HG03432 (cell line): ENCODE results near the gene FAM193A.
"Not testable (repeated sequence)": the region's sequence is repeated elsewhere in the genome, so short reads cannot be mapped to it uniquely, and the experiment has no call there.

ENCODE experiments used
- ATAC-seq: cut with Tn5 transposase; IDR thresholded peaks from one replicate; pipeline ENCODE4 v1.9.1; 2021; ENCODE audit warnings: mild to moderate bottlenecking, moderate library complexity; ENCODE audit not compliant: unreplicated experiment

Gene FAM193A

DNA sequence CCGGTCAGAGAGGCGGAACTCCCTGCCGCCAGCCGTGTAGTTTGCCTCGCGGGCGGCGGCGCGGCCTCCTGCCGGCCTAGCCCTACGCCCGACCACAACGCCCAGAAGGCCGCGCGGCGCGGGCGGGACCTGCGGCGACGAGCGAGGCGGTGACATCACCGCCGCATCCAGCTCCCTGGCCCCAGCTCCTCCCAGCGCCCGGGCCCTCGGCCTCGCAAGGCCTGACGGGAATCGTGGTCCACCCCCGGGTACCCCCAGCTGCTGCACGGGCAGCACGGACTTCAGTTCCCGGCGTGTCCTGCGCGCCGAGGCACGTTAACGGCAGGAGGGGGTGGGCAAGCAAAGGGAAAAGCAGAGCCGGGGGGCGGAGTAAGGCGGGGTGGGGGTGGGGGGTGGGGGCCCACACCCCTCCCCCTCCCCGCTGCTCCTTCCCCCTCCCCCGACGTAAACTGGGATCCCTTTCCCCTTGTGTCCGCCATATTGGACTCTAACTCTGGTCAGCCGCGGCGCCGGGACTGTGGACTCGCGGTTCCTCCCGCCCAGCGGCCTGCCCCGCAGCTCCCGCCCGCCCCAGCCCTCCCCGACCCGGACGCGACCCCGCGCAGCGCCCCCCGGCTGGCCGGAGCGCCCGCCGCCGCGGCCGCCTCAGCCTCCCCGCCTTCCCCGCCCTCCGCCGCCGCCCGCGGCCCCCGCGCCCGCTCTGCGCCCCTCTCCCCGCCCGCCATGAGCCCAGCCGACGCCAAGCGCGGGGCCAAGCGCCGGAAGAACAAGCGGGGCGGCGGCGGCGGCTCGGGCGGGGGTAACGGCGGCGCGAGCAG lies at the start of gene FAM193A:
FAM193A (plus strand) TSS at position 455 of the 818 bp plus-strand sequence; CDS start at position 724, 269 bp downstream.
- ATAC-seq = peak; percentile 86

GRCh38 chr4:2486981-2487380 lies 49.5 kb upstream of the FAM193A start:
- no peak for ATAC-seq

GRCh38 chr4:2487632-2488031 lies 48.8 kb upstream of the FAM193A start:
- no peak for ATAC-seq

- no peak for ATAC-seq
Measured at GRCh38 chr4:2489081-2489805, 47.2 kb upstream of the FAM193A start.

- ATAC-seq = no peak
Measured at GRCh38 chr4:2489841-2490552, 46.5 kb upstream of the FAM193A start.

DNA sequence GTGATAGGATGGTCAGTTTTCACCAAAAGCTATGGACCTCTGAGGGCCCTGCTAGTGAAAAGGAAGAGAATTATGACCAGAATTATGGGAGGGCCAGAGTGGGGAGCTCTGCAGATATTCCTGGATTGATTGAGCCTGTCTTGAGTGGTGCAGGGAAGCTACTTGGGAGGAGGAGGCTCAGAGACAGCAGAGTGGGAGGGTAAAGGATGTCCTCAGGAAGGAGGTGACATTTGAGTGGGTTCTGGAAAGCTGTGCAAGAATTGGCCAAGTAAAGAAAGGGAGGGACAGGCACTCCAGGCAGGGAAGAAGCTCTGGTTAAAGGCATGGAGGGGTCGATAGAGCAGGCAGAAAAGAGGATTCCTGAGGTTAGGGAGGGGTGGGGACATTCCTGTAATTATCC lies 43.5 kb upstream of the FAM193A start:
- ATAC-seq = no peak

GRCh38 chr4:2494992-2495391 lies 41.5 kb upstream of the FAM193A start:
- ATAC-seq = no peak

DNA sequence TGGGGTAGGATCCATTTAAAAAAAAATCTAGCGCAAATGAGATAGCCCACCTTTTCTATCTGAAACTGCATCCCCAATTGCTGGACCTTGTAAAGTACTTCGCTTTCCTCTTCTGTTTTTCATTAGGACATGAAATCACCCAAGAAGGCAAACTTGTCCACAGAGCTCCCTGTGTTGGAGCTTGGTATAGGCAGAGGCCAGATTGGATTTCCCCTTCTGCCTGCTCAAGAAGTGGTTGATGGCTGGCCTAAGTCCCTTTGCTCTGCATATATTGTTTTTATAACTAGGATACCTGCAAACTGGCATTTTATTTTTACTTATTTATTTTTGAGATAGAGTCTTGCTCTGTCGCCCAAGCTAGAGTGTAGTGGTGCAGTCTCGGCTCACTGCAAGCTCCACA lies 39.1 kb upstream of the FAM193A start:
- ATAC-seq = no peak

DNA sequence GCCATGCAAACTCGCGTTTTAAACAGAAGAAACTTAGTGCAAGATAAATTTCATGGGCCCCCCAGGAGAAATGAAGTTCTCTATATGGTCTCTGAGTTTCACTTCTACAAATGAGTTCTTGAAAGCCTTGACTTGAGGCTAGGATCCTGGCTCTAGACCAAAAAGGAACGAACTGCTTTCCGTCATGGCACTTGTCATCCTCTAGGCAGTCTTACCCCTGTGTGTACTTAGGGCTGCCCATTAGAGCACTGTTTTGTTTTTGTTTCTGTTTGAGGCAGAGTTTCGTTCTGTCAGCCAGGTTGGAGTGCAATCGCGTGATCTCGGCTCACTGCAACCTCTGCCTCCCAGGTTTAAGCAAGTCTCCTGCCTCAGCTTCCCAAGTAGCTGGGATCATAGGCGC lies 38.5 kb upstream of the FAM193A start:
- ATAC-seq = peak; percentile 93

DNA sequence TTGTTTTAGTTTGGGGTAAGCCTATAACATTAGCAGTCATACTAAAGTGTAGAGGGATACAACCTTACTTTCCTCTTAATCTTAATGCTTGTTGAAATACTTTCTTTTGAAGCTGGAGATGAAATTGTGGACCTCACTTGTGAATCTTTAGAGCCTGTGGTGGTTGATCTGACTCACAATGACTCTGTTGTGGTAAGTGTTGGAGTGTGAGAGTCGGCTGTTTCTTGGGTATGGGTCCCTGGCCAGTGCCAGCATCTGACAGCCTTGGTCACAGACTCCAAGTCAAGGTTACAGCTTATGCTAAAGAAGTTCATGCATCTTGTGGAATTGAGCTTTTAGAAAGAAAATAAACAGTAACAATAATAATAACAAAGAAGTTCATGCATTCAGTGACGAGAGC lies 35.9 kb upstream of the FAM193A start:
- no peak for ATAC-seq

DNA sequence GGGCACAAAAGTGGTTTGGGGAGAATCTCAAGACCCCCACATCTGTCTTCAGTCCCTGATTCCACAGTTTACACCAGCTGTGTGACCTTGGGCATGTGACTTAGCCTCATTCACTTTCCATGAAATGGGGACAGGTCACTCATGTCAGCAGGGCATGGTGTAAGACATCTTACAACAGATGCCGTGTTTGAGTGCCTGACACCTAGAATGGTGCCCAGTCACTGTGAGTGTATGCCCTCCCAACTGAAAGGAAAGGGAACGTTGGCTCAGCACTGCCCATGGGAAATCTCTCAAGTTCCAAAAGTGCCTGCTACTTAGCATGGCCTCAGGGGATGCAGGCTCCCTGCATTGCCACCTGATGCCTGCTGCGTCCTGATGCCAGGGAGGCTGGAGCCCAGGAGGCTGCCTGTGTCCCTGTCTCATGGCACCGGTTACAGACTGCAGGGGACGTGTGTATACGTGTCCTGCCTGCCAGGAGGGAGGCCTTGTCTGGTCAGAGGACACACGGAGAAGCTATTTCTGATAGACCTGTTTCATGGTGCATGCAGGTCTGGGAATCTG lies 35.3 kb upstream of the FAM193A start:
- ATAC-seq = no peak

- no peak for ATAC-seq
Measured at GRCh38 chr4:2503809-2504208, 32.6 kb upstream of the FAM193A start.

GRCh38 chr4:2507259-2507658 lies 29.2 kb upstream of the FAM193A start:
- no peak for ATAC-seq

DNA sequence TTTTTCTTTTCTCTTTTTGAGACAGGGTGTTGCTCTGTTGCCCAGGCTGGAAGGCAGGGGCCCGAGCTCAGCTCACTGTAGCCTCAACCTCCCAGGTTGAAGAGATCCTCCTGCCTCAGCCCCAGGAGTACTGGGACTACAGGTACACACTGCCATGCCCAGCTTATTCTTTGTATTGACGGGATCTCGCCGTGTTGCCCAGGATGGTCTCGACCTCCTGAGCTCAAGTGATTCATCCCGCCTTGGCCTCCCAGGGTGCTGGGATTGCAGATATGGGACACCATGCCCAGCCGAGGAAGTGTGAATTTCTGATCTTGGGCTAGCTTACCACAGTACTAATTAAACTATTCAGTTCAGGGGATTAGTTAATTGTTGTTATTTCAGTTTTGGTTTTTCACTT lies 28.6 kb upstream of the FAM193A start:
- no peak for ATAC-seq

- ATAC-seq = no peak
Measured at GRCh38 chr4:2510351-2511259, 25.8 kb upstream of the FAM193A start.

DNA sequence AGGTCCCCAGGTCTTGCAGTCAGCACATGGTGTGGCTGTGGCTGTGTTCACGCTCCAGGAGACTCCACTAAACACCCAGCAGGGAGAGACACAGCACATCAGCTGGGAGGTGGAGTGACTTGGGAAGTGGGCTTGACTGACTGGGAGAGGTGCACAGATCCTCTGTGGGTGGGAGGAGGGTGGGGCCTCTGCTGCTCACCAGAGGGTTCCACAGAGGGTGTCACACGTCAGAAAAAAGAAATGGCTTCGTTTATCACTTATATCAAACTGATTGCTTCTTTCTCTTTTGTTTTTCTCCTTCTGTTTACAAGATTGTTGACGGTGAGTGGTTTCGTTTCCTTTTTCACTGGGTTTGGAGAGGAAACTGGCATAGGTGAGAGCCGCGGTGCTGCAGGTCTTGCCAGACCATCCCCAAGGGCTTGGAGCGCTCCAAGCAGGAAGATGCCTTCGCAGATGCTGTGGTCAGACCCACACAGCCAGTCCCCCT lies 24.8 kb upstream of the FAM193A start:
- ATAC-seq = no peak

DNA sequence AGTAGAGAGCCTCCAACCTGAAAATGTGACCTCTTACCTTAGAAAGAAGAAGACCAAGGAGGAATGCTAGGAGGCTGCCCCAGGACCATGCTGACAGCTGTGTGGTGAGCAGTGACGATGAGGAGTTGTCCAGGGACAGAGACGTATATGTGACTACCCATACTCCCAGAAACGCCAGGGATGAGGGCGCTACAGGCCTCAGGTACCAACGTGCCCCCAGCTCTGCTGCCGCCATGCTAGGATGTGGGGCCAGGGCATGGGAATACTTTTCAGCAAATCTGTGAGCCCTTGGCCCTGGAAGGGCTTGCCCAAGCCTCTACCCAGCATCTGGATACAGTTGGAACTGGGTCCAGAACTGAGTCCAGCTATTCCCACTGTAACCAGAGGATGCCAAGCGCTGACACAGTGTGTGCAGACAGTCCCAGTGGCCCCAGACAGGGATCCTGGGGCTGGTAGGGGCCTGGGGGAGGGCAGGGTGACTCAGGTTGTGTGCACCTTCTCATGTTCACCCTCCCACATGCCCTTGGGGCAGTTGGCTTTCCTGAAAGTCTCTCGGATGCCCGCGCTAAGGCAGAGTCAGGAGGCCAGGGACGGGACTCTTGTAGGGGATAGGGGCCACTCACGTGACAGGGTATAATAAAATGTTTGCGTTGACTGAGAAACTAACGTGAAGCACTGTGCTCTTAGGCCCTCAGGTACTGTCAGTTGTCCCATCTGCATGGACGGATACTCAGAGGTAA lies 23.9 kb upstream of the FAM193A start:
- ATAC-seq = no peak

DNA sequence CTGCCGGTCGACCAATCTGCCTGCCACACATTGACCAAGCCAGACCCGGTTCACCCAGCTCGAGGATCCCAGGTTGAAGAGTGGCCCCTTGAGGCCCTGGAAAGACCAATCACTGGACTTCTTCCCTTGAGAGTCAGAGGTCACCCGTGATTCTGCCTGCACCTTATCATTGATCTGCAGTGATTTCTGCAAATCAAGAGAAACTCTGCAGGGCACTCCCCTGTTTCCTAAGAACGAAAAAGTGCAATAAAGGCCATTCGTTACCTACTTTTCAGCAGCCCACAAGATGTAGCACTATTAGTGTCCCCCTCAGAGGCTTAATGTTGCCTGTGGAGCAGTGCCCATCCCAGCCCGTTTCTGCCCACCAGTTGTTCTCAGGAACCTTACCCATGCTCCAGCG lies 22.3 kb upstream of the FAM193A start:
- not testable (repeated sequence) for ATAC-seq

- not testable (repeated sequence) for ATAC-seq
Measured at GRCh38 chr4:2514944-2515343, 21.5 kb upstream of the FAM193A start.
